Calu3 (cell line): Measurements from ENCODE around the gene LARP6. TPM values are rescaled to one million over a fixed set of nuclear protein-coding genes. Genes with fewer than 3 reads are reported as not detected.

ENCODE experiments used
- BruUV-seq: library from RNA; stranded (reverse); fragments of 400-500 nt; replicated peaks from 2 replicates; lab custom pipeline; 2021; lab: Mats Ljungman, UMichigan
- CTCF ChIA-PET: fragments of 300-600 bp; sonication (Branson Sonifier 250); formaldehyde crosslinking; loops from one replicate; lab custom pipeline; 2022; ENCODE audit warnings: antibody characterized with exemption; lab: Charles Lee
- DNase-seq: peaks from one replicate; pipeline ENCODE4 v3.0.0; 2022
- H3K27ac Mint-ChIP-seq: one replicate; pipeline ENCODE4 v1.8.0; 2022; ENCODE audit warnings: mixed read lengths; ENCODE audit not compliant: unreplicated experiment
- H3K27me3 Mint-ChIP-seq: one replicate; pipeline ENCODE4 v1.8.0; 2022; ENCODE audit warnings: mixed read lengths; ENCODE audit not compliant: unreplicated experiment
- H3K36me3 Mint-ChIP-seq: one replicate; pipeline ENCODE4 v1.8.0; 2022; ENCODE audit warnings: mild to moderate bottlenecking, moderate library complexity, mixed read lengths; ENCODE audit not compliant: insufficient read depth, unreplicated experiment
- H3K4me1 Mint-ChIP-seq: one replicate; pipeline ENCODE4 v1.8.0; 2022; ENCODE audit warnings: mild to moderate bottlenecking, low read depth, mixed read lengths; ENCODE audit not compliant: unreplicated experiment
- H3K4me3 Mint-ChIP-seq: one replicate; pipeline ENCODE4 v1.8.0; 2022; ENCODE audit warnings: mild to moderate bottlenecking, low read depth, moderate library complexity, mixed read lengths; ENCODE audit not compliant: unreplicated experiment
- H3K9me3 Mint-ChIP-seq: one replicate; pipeline ENCODE4 v1.8.0; 2022; ENCODE audit warnings: low read depth, mixed read lengths; ENCODE audit not compliant: unreplicated experiment
- CTCF ChIP-seq: fragments of 200-600 bp; IDR thresholded peaks from one replicate; pipeline ENCODE4 v1.8.0; 2022; ENCODE audit warnings: antibody characterized with exemption; ENCODE audit not compliant: unreplicated experiment
- intact Hi-C: fragments of 100-400 bp; cut with micrococcal nuclease; formaldehyde crosslinking; loops from one replicate; pipeline ENCODE4 v1.10.0; 2022; ENCODE audit not compliant: unreplicated experiment
- total RNA-seq: library from RNA; stranded (reverse); gene quantifications from 2 replicates; pipeline ENCODE4 v1.2.3, GENCODE V29; 2022

LARP6 gene
- total RNA-seq, 1 experiment from 2014 or later = 30.4 TPM

DNA sequence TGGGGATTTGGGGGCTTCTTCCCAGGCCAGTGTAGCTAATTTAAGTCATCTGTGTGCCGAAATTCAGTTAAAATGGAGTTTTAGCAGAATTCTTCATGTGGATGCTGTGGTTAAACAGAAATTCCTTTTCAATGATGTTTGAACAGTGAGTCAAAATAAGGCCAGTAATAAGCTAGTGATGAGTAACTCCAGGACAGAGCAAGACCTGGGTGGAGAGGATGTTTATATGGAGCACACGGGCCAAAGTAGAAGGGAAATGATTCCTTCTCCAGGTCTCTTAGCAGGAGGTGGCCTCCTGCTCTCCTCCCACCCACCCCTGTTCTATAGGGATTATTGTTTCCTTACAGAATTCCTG is 58.7 kb downstream of the LARP6 start:
- no peaks in the 10 kb centered on the region for H3K27me3 Mint-ChIP-seq
- no peak for TF ChIP-seq CTCF
- no peak overlapping the region for H3K27ac Mint-ChIP-seq
- H3K36me3 Mint-ChIP-seq = no peaks in the 10 kb centered on the region
- no TSS peak for BruUV-seq
- peaks cover 7% of the 10 kb centered on the region for H3K4me1 Mint-ChIP-seq
- intact Hi-C loops = no loop called here
- CTCF ChIA-PET = interaction anchor here (0.7 to 0.9 kb wide), 3 partner anchors 25 to 80 kb away, joined by 3 to 5 read pairs (median 3); no protein-coding TSS in a partner anchor
- no peak for DNase-seq
- H3K4me3 Mint-ChIP-seq = no peak overlapping the region
- H3K9me3 Mint-ChIP-seq = no peaks in the 10 kb centered on the region

DNA sequence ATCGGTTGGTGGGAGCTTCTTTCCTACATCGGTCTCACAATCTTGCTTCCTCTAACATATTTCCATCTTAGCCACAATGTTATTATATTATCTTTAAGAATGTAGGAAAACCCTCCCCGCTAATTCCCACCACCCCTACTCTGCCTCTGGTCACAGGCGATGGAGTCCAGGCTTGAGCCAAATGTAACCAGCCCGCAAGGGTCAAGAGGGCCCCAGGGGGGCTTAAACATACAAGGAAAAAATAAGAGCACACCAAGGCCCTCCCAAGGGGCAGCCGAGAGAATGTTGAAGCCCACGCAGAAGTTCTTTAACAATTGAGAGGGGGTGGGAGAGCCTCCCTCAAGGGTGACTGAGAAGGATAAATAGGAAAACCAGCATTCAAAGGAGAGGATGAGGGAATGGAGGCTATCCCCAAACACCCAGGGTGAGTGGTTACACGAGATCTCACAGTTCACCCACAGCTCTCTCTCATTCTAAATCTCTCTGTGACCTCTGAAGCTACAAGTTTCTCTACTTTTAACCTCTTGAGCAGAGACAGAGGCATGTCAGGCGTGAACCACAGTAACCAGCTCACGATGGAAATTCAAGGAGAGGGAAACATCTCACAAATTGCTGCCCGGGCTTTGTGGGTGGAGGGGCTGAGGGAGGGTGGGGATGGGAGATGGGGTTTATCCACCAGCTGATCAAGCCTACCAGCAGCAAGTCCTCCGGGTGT is 59.2 kb downstream of the LARP6 start:
- H3K27ac Mint-ChIP-seq = no peak overlapping the region
- CTCF ChIA-PET = interaction anchor here (0.6 to 0.9 kb wide), 4 partner anchors 9 to 80 kb away, joined by 3 to 5 read pairs (median 4); no protein-coding TSS in a partner anchor
- H3K4me3 Mint-ChIP-seq = no peak overlapping the region
- H3K9me3 Mint-ChIP-seq = no peaks in the 10 kb centered on the region
- H3K27me3 Mint-ChIP-seq = no peaks in the 10 kb centered on the region
- H3K4me1 Mint-ChIP-seq = peaks cover 2% of the 10 kb centered on the region
- DNase-seq = no peak
- no peak for TF ChIP-seq CTCF
- intact Hi-C loops = no loop called here
- no TSS peak for BruUV-seq
- H3K36me3 Mint-ChIP-seq = no peaks in the 10 kb centered on the region

GRCh38 chr15:70793694-70794093 is 60.3 kb downstream of the LARP6 start:
- TF ChIP-seq CTCF = no peak
- no TSS peak for BruUV-seq
- DNase-seq = no peak
- Mint-ChIP-seq H3K4me1 (peaks cover under 1% of the 10 kb centered on the region), H3K9me3 (no peaks in the 10 kb centered on the region), H3K27ac (no peak overlapping the region), H3K36me3 (no peaks in the 10 kb centered on the region), H3K4me3 (no peak overlapping the region), H3K27me3 (no peaks in the 10 kb centered on the region)
- CTCF ChIA-PET = no interaction called here
- intact Hi-C loops = no loop called here

DNA sequence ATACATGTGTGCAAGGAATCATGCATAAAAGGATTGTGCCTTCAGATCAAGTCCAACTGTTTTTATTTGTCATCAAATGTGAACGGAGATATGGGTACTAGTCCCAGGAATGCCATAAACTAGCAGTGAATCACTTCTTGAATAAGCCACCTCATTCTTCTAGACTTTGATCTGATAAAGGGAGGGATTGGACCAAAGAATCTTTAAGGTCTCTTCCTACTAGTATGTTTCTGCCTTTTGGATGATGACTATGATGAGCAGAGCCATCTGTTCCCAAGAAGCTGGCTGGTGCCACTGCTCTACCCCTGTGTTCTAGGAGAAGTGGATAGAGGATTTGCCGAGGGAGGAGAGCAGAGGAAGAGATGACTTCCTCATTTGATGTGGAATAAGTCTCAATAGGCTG is 61.8 kb downstream of the LARP6 start:
- BruUV-seq = no TSS peak
- CTCF ChIA-PET = no interaction called here
- H3K4me1 Mint-ChIP-seq = peaks cover 11% of the 10 kb centered on the region
- no peaks in the 10 kb centered on the region for H3K27me3 Mint-ChIP-seq
- no peak for TF ChIP-seq CTCF
- no peaks in the 10 kb centered on the region for H3K9me3 Mint-ChIP-seq
- no peak for DNase-seq
- intact Hi-C loops = no loop called here
- no peak overlapping the region for H3K27ac Mint-ChIP-seq
- H3K36me3 Mint-ChIP-seq = no peaks in the 10 kb centered on the region
- H3K4me3 Mint-ChIP-seq = no peak overlapping the region
